B cell (primary cell): ENCODE data around the gene PRTG. TPM values are rescaled to one million over a fixed set of nuclear protein-coding genes. Genes with fewer than 3 reads are reported as not detected.
"Not testable (repeated sequence)": the region's sequence is repeated elsewhere in the genome, so short reads cannot be mapped to it uniquely, and the experiment has no call there.

Experiments used
- ATAC-seq: fragments of 200-7000 bp; cut with Tn5 transposase; one replicate; pipeline ENCODE4 v1.10.0; 2021; ENCODE audit warnings: low read depth, mild to moderate bottlenecking, moderate number of reproducible peaks, moderate library complexity
- CTCF ChIA-PET: fragments of 350-600 bp; sonication (Branson Sonifier 250); formaldehyde crosslinking; loops from one replicate; lab custom pipeline; 2021; ENCODE audit warnings: antibody characterized with exemption, inconsistent platforms; lab: Charles Lee
- POLR2A ChIA-PET: fragments of 350-600 bp; sonication (Branson Sonifier 250); formaldehyde crosslinking; loops from one replicate; lab custom pipeline; 2021; ENCODE audit warnings: antibody characterized with exemption; lab: Charles Lee
- DNase-seq: peaks from one replicate; pipeline ENCODE4 v3.0.0; 2013
- H2AFZ ChIP-seq: 2 replicates; pipeline ENCODE4 v1.6.1; 2012; ENCODE audit warnings: mild to moderate bottlenecking, low read depth, low read length; ENCODE audit not compliant: insufficient read depth, poor library complexity, severe bottlenecking
- H3K27ac ChIP-seq, 2 donors: 1 replicate in 1 of 2; 2 replicates in 1 of 2; pipeline ENCODE4 v1.5.1; 2012 to 2013; ENCODE audit warnings: low read length in 2 of 2, mild to moderate bottlenecking in 2 of 2, moderate library complexity in 1 of 2
- H3K27me3 ChIP-seq, 4 experiments: fragments of 200-600 bp in 1 of 4; sonication (generic) in 1 of 4; replicated peaks in 1 of 4; 1 replicate in 2 of 4; 2 replicates in 2 of 4; pipeline versions ENCODE4 v1.6.1 to v1.7.0; 2013 to 2016; ENCODE audit warnings: low read length in 3 of 4, mild to moderate bottlenecking in 2 of 4, mixed read lengths in 1 of 4, moderate library complexity in 1 of 4; ENCODE audit not compliant: insufficient read depth in 4 of 4, control insufficient read depth in 3 of 4; ENCODE audit errors: control extremely low read depth in 1 of 4
- H3K36me3 ChIP-seq, 2 experiments: replicated peaks in 1 of 2; 1 replicate in 1 of 2; 2 replicates in 1 of 2; pipeline versions ENCODE4 v1.6.1 to v1.7.1; 2013; ENCODE audit warnings: low read length in 1 of 2; ENCODE audit not compliant: insufficient read depth in 2 of 2, control insufficient read depth in 1 of 2; ENCODE audit errors: control extremely low read depth in 1 of 2, extremely low read depth in 1 of 2
- H3K4me1 ChIP-seq, 2 donors: fragments of 200-600 bp in 1 of 2; sonication (generic) in 1 of 2; 1 replicate in 1 of 2; 2 replicates in 1 of 2; pipeline versions ENCODE4 v1.5.1 to v1.6.1; 2013 to 2017; ENCODE audit warnings: low read length in 2 of 2; ENCODE audit not compliant: control insufficient read depth in 2 of 2, insufficient read depth in 2 of 2
- H3K4me2 ChIP-seq: replicated peaks from 2 replicates; pipeline ENCODE3; 2012; ENCODE audit warnings: mild to moderate bottlenecking, low read depth, low read length; ENCODE audit not compliant: poor library complexity, severe bottlenecking
- H3K4me3 ChIP-seq, 5 experiments: fragments of 200-600 bp in 1 of 5; sonication (generic) in 1 of 5; 1 replicate in 3 of 5; 2 replicates in 2 of 5; pipeline versions ENCODE4 v1.5.1 to v1.7.0; 2011 to 2016; ENCODE audit warnings: low read length in 4 of 5, mild to moderate bottlenecking in 4 of 5, low read depth in 2 of 5, control low read depth in 1 of 5, moderate library complexity in 1 of 5; ENCODE audit not compliant: insufficient read depth in 1 of 5; ENCODE audit errors: control extremely low read depth in 1 of 5, extremely low read depth in 1 of 5
- H3K79me2 ChIP-seq: fragments of 200-600 bp; sonication (generic); one replicate; pipeline ENCODE4 v1.6.0; 2016; ENCODE audit warnings: low read length; ENCODE audit not compliant: control insufficient read depth, insufficient read depth
- H3K9ac ChIP-seq: fragments of 200-600 bp; sonication (generic); 2 replicates; pipeline ENCODE4 v1.6.1; 2017; ENCODE audit warnings: mild to moderate bottlenecking, low read length, moderate library complexity
- H3K9me3 ChIP-seq, 3 donors: one replicate each; pipeline versions ENCODE4 v1.6.1 to v1.7.1; 2013; ENCODE audit warnings: low read length in 2 of 3; ENCODE audit not compliant: control insufficient read depth in 2 of 3, insufficient read depth in 1 of 3; ENCODE audit errors: control extremely low read depth in 1 of 3
- H4K20me1 ChIP-seq: 2 replicates; pipeline ENCODE4 v1.6.0; 2012; ENCODE audit warnings: mild to moderate bottlenecking, low read length; ENCODE audit not compliant: insufficient read depth, control insufficient read depth, poor library complexity, severe bottlenecking
- H3K27ac Mint-ChIP-seq: one replicate; pipeline ENCODE4 v1.8.0; 2021; ENCODE audit warnings: mixed read lengths
- H3K27me3 Mint-ChIP-seq: one replicate; pipeline ENCODE4 v1.8.0; 2021; ENCODE audit warnings: mixed read lengths
- H3K4me1 Mint-ChIP-seq: one replicate; pipeline ENCODE4 v1.8.0; 2021; ENCODE audit warnings: mixed read lengths
- H3K4me3 Mint-ChIP-seq: one replicate; pipeline ENCODE4 v1.8.0; 2021; ENCODE audit warnings: mixed read lengths
- H3K9me3 Mint-ChIP-seq: one replicate; pipeline ENCODE4 v1.8.0; 2022; ENCODE audit warnings: mixed read lengths; ENCODE audit not compliant: insufficient read depth
- CTCF ChIP-seq: fragments of 200-600 bp; IDR thresholded peaks from one replicate; pipeline ENCODE4 v1.8.0; 2022; ENCODE audit warnings: antibody characterized with exemption, mild to moderate bottlenecking
- EZH2 ChIP-seq: IDR thresholded peaks from 2 replicates; pipeline ENCODE4 v1.6.1; 2012; ENCODE audit warnings: borderline replicate concordance, low read depth, mild to moderate bottlenecking, moderate library complexity, low read length; ENCODE audit not compliant: insufficient read depth, poor library complexity, severe bottlenecking
- WGBS: methylation state at CpG from one replicate; pipeline ENCODE4 v1.1.5; 2013; ENCODE audit warnings: missing lambda C conversion rate; ENCODE audit not compliant: insufficient coverage; 5-methylcytosine and 5-hydroxymethylcytosine counted together
- intact Hi-C: fragments of 100-400 bp; cut with micrococcal nuclease; formaldehyde crosslinking; loops from one replicate; pipeline ENCODE4 v1.10.0; 2022
- polyA plus RNA-seq: library from polyadenylated mRNA; depleted of rRNA; stranded (reverse); fragments of >200 nt; gene quantifications from 2 replicates; pipeline ENCODE4 v1.2.3, GENCODE V29; 2012
- total RNA-seq, 2 donors: library from RNA; stranded (reverse); fragments of 120-200 nt in 1 of 2; gene quantifications; 1 replicate in 1 of 2; 2 replicates in 1 of 2; pipeline versions ENCODE4 v1.2.3 to v1.2.4, GENCODE V29; 2013 to 2022

PRTG gene
- total and polyA plus RNA-seq, 2 donors (not counting 1 experiment from before 2014, with no cell fraction given) = not detected

- H3K27ac Mint-ChIP-seq = no peak overlapping the region
- TF ChIP-seq CTCF (no peak), EZH2 (no peak)
Observed at GRCh38 chr15:55764398-55764797, 21.4 kb upstream of the PRTG start.

DNA sequence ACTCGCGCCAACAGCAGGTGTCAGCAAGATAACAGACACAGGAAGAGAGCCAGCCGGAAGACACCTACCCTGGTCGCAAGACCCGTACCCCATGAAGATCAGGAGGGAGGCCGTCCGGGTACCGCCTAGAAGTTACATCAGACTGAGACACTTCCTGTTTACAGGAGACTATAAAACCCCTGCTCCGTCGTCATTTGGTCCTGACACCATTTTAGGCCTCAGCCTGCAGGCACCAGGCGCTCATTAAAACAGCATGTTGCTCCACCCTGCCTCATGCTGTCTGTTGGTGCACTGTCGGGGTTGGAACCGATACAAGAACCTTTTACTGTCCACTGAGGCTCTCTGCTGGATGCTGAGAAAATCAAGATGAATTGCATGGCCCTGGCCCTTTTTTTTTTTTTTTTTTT lies 15.6 kb upstream of the PRTG start:
- no peak overlapping the region for H2AFZ ChIP-seq
- Mint-ChIP-seq H3K4me1 (no peaks in the 10 kb centered on the region), H3K9me3 (no peaks in the 10 kb centered on the region), H3K27ac (no peak overlapping the region), H3K27me3 (peaks cover 14% of the 10 kb centered on the region), H3K4me3 (no peak overlapping the region)
- H3K27ac ChIP-seq = no peak overlapping the region
- no peaks in the 10 kb centered on the region for H3K79me2 ChIP-seq
- TF ChIP-seq EZH2 (no peak), CTCF (no peak)
- intact Hi-C loops = no loop called here
- no peaks in the 10 kb centered on the region for H4K20me1 ChIP-seq
- no peaks in the 10 kb centered on the region for H3K36me3 ChIP-seq
- CTCF ChIA-PET = no interaction called here
- no peak overlapping the region for H3K4me2 ChIP-seq
- H3K4me3 ChIP-seq = no peak overlapping the region
- no peaks in the 10 kb centered on the region for H3K27me3 ChIP-seq
- H3K9me3 ChIP-seq = no peaks in the 10 kb centered on the region
- DNase-seq (no peak), ATAC-seq (no peak)
- no peak overlapping the region for H3K9ac ChIP-seq
- POLR2A ChIA-PET = no interaction called here
- H3K4me1 ChIP-seq = no peaks in the 10 kb centered on the region
- 74% methylated on average over 13 of the region's 13 CpGs for WGBS

More at GRCh38 chr15:55764398-55764797, 21.4 kb upstream of the PRTG start:
- no peaks in the 10 kb centered on the region for H3K9me3 ChIP-seq
- H3K4me3 Mint-ChIP-seq = no peak overlapping the region
- no peaks in the 10 kb centered on the region for H3K27me3 ChIP-seq
- H2AFZ ChIP-seq = no peak overlapping the region
- POLR2A ChIA-PET = no interaction called here
- CTCF ChIA-PET = interaction anchor here (2.2 kb wide), 1 partner anchor 10 kb away, joined by 7 read pairs; no protein-coding TSS in a partner anchor
- DNase-seq (no peak), ATAC-seq (no peak)
- no peak overlapping the region for H3K4me2 ChIP-seq
- intact Hi-C loops = no loop called here
- H3K36me3 ChIP-seq = no peaks in the 10 kb centered on the region
- peaks cover 9% of the 10 kb centered on the region for H3K27me3 Mint-ChIP-seq
- no peaks in the 10 kb centered on the region for H4K20me1 ChIP-seq
- no peaks in the 10 kb centered on the region for H3K9me3 Mint-ChIP-seq
- no peak overlapping the region for H3K27ac ChIP-seq
- 90% methylated on average over 6 of the region's 6 CpGs for WGBS
- no peak overlapping the region for H3K4me3 ChIP-seq
- no peaks in the 10 kb centered on the region for H3K4me1 Mint-ChIP-seq
- H3K4me1 ChIP-seq = no peaks in the 10 kb centered on the region
- H3K79me2 ChIP-seq = no peaks in the 10 kb centered on the region
- H3K9ac ChIP-seq = no peak overlapping the region

- H3K27me3 ChIP-seq, H4K20me1 ChIP-seq, ATAC-seq, H3K4me2 ChIP-seq, CTCF ChIA-PET, H3K4me3 Mint-ChIP-seq, H3K27ac ChIP-seq, H3K9ac ChIP-seq, H2AFZ ChIP-seq, H3K4me3 ChIP-seq, H3K9me3 ChIP-seq, intact Hi-C loops, H3K9me3 Mint-ChIP-seq, H3K4me1 Mint-ChIP-seq, H3K79me2 ChIP-seq, H3K36me3 ChIP-seq, H3K4me1 ChIP-seq, DNase-seq, POLR2A ChIA-PET, H3K27ac Mint-ChIP-seq: not testable (repeated sequence)
- H3K27me3 Mint-ChIP-seq = peaks cover 13% of the 10 kb centered on the region
- no CpG with 5 or more reads among the region's 5 CpGs for WGBS
Observed at GRCh38 chr15:55753433-55753832, 10.5 kb upstream of the PRTG start.
